DND-41 (cell line): ENCODE data around the gene FASTKD3.

ENCODE experiments used
- EZH2 ChIP-seq: IDR thresholded peaks from 3 replicates; pipeline ENCODE4 v1.6.1; 2012; ENCODE audit warnings: borderline replicate concordance, low read depth, mild to moderate bottlenecking, moderate library complexity, low read length, inconsistent platforms; ENCODE audit not compliant: severe bottlenecking
- TF ChIP-seq, protein P1 (sequence below): IDR thresholded peaks from 2 replicates; pipeline ENCODE4 v1.5.1; 2012; ENCODE audit warnings: borderline replicate concordance, low read length, moderate library complexity, mild to moderate bottlenecking; ENCODE audit not compliant: poor library complexity, severe bottlenecking; ENCODE audit errors: extremely low read depth

DNA sequence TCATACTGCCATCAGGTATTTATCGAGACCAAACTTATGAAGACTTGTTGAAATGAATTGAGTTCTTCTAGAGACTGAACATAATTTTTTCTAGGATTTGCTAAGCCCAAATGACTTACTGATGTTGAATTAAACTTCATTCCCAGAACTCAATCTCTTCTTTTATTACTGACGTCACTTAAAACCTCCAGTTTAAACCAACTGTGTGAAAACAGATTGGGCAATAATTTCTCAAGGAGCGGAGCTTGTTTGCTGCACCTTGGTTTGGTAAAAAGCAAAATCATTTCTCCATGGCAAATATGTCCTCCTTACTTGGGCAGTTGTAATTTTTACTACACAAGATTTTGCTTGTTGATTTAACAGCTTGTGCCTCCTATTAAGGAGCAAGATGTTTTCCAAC lies 55.3 kb downstream of the FASTKD3 start:
- TF ChIP-seq, protein P1, sequence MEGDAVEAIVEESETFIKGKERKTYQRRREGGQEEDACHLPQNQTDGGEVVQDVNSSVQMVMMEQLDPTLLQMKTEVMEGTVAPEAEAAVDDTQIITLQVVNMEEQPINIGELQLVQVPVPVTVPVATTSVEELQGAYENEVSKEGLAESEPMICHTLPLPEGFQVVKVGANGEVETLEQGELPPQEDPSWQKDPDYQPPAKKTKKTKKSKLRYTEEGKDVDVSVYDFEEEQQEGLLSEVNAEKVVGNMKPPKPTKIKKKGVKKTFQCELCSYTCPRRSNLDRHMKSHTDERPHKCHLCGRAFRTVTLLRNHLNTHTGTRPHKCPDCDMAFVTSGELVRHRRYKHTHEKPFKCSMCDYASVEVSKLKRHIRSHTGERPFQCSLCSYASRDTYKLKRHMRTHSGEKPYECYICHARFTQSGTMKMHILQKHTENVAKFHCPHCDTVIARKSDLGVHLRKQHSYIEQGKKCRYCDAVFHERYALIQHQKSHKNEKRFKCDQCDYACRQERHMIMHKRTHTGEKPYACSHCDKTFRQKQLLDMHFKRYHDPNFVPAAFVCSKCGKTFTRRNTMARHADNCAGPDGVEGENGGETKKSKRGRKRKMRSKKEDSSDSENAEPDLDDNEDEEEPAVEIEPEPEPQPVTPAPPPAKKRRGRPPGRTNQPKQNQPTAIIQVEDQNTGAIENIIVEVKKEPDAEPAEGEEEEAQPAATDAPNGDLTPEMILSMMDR: no peak
- no peak for TF ChIP-seq EZH2
